Tibial artery (tissue), 4 donors: Measurements from ENCODE around the gene KNDC1.

Experiments used
- DNase-seq, 2 donors: peaks; one replicate each; pipeline ENCODE4 v3.0.0-alpha.2; 2019
- H3K27ac ChIP-seq, 2 donors: fragments of 200-600 bp; sonication (generic) in 1 of 2; 1 replicate in 1 of 2; 2 replicates in 1 of 2; pipeline ENCODE4 v1.5.1; 2018 to 2019; ENCODE audit warnings: mild to moderate bottlenecking in 1 of 2
- H3K27me3 ChIP-seq, 2 donors: fragments of 200-600 bp; sonication (generic) in 1 of 2; one replicate each; pipeline versions ENCODE4 v1.5.1 to v1.6.0; 2016 to 2019
- H3K36me3 ChIP-seq, 3 donors: fragments of 200-600 bp; sonication (generic) in 2 of 3; one replicate each; pipeline ENCODE4 v1.5.1; 2016 to 2019; ENCODE audit warnings: mild to moderate bottlenecking in 2 of 3
- H3K4me1 ChIP-seq, 4 donors: fragments of 200-600 bp; sonication (generic) in 2 of 4; 1 replicate in 3 of 4; 2 replicates in 1 of 4; pipeline ENCODE4 v1.5.1; 2016 to 2019
- H3K4me3 ChIP-seq, 2 donors: fragments of 200-600 bp; sonication (generic) in 1 of 2; 1 replicate in 1 of 2; 2 replicates in 1 of 2; pipeline ENCODE4 v1.5.1; 2018 to 2019; ENCODE audit warnings: mild to moderate bottlenecking in 2 of 2
- H3K9me3 ChIP-seq, 3 donors: fragments of 200-600 bp; sonication (generic) in 1 of 3; one replicate each; pipeline ENCODE4 v1.5.1; 2016 to 2019
- intact Hi-C: fragments of 100-400 bp; cut with DNase I; formaldehyde crosslinking; loops from one replicate; pipeline ENCODE4 v1.15.0; 2023; ENCODE audit warnings: low total_unique reads
- TF ChIP-seq, protein P1 (sequence below), 2 experiments: fragments of 200-600 bp in 1 of 2; fragments of 450-650 bp in 1 of 2; IDR thresholded peaks; one replicate each; pipeline ENCODE4 v1.5.1; 2017 to 2019; ENCODE audit warnings: antibody characterized with exemption in 2 of 2, mild to moderate bottlenecking in 1 of 2, moderate library complexity in 1 of 2

KNDC1 gene

DNA sequence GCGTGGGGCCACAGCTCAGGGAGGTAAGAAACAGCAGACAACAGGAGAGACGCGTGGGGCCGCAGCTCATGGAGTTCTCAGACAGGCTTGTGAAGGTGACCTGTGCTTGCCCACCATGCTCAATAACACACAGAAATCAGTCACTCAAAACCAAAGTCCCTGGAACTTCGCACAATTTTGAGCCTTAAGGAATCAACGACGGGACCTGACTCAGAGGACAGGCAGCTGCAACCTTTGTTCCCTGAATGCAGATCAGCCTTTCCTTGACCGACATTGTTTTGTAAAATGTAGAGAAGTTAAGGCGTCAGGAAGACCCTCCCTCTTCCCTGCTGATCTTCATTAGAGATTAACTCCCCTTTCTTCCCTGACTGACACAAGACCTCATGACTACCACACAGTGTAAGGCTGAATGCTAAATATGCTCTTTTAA is 8.5 kb upstream of the KNDC1 start:
- Histone ChIP-seq H3K4me3 (no peak overlapping the region), H3K36me3 (no peaks in the 10 kb centered on the region), H3K9me3 (peaks cover 0 to 10% (median 8%) of the 10 kb centered on the region in 3 donors), H3K27ac (no peak overlapping the region), H3K4me1 (no peaks in the 10 kb centered on the region), H3K27me3 (peaks cover 0 to 26% of the 10 kb centered on the region in 2 donors)
- peak in 1 of 2 donors; percentile 5 for DNase-seq
- TF ChIP-seq, protein P1, sequence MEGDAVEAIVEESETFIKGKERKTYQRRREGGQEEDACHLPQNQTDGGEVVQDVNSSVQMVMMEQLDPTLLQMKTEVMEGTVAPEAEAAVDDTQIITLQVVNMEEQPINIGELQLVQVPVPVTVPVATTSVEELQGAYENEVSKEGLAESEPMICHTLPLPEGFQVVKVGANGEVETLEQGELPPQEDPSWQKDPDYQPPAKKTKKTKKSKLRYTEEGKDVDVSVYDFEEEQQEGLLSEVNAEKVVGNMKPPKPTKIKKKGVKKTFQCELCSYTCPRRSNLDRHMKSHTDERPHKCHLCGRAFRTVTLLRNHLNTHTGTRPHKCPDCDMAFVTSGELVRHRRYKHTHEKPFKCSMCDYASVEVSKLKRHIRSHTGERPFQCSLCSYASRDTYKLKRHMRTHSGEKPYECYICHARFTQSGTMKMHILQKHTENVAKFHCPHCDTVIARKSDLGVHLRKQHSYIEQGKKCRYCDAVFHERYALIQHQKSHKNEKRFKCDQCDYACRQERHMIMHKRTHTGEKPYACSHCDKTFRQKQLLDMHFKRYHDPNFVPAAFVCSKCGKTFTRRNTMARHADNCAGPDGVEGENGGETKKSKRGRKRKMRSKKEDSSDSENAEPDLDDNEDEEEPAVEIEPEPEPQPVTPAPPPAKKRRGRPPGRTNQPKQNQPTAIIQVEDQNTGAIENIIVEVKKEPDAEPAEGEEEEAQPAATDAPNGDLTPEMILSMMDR (IDR thresholded peaks at IDR 0.05), result no peak
- intact Hi-C loops, result no loop called here

DNA sequence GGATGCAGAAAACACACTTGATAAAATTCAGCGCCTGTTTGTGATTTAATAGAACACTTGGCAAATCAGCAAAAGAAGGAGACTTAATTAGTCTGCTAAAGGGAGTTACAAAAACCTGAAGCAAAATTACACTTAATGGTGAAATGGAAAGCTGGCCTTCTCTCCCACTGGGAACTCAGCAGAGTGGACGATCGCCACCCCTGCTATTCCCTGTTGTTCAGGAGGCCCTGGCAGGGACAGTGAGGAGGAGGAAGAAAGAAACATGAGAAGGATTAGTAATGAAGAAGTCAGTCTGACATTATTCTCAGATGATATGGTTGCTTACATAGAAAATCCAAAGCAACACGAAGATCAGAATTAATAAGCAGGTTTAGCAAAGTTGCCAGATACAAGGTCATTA is 5.6 kb upstream of the KNDC1 start:
- Histone ChIP-seq H3K36me3 (no peaks in the 10 kb centered on the region), H3K27ac (no peak overlapping the region)
- no peak for DNase-seq

DNA sequence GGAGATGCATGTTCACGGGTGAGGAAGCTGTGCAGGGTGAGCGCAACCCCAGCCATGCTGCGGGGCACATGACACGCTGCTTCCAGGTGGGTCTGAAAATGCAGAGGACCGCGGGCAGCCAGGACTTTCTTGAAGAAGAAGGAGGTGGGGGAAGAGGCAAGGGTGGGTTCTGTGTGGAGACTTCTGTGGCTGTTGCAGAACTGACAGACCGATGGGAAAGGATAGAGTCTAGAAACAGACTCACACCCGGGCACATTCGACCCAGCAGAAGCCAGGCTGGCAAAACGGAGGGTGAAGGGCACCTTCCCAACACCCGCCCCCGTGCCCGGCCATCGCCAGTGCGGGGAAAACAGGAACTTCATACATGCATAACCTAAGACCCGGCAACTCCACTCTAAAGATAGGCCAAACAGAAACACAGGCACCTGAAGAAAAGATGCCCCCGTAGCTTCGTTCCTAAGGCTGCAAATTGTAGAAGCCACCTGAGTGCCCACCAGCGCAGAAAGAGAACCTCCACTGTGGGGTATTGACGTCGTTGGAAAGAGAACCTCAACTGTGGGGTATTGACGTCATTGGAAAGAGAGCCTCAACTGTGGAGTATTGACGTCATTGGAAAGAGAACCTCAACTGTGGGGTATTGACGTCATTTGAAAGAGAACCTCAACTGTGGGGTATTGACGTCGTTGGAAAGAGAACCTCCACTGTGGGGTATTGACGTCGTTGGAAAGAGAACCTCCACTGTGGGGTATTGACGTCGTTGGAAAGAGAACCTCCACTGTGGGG is 4.8 kb upstream of the KNDC1 start:
- DNase-seq, result no peak
- H3K36me3 ChIP-seq, result no peaks in the 10 kb centered on the region
- intact Hi-C loops, result no loop called here
- H3K4me1 ChIP-seq, result peaks cover 0 to 8% (median 3%) of the 10 kb centered on the region in 4 donors
- TF ChIP-seq, protein P1 (IDR thresholded peaks at IDR 0.05), result no peak
- H3K27me3 ChIP-seq, result peaks cover 0 to 31% of the 10 kb centered on the region in 2 donors
- H3K4me3 ChIP-seq, result no peak overlapping the region
- H3K9me3 ChIP-seq, result no peaks in the 10 kb centered on the region
- H3K27ac ChIP-seq, result no peak overlapping the region

More for the DNA sequence above, 5.6 kb upstream of the KNDC1 start:
- peaks cover 0 to 26% of the 10 kb centered on the region in 2 donors for H3K27me3 ChIP-seq
- H3K4me1 ChIP-seq, result peaks cover 0 to under 1% (median 0%) of the 10 kb centered on the region in 4 donors
- H3K4me3 ChIP-seq, result no peak overlapping the region
- H3K9me3 ChIP-seq, result no peaks in the 10 kb centered on the region
- TF ChIP-seq, protein P1 (IDR thresholded peaks at IDR 0.05), result no peak
- intact Hi-C loops, result no loop called here

DNA sequence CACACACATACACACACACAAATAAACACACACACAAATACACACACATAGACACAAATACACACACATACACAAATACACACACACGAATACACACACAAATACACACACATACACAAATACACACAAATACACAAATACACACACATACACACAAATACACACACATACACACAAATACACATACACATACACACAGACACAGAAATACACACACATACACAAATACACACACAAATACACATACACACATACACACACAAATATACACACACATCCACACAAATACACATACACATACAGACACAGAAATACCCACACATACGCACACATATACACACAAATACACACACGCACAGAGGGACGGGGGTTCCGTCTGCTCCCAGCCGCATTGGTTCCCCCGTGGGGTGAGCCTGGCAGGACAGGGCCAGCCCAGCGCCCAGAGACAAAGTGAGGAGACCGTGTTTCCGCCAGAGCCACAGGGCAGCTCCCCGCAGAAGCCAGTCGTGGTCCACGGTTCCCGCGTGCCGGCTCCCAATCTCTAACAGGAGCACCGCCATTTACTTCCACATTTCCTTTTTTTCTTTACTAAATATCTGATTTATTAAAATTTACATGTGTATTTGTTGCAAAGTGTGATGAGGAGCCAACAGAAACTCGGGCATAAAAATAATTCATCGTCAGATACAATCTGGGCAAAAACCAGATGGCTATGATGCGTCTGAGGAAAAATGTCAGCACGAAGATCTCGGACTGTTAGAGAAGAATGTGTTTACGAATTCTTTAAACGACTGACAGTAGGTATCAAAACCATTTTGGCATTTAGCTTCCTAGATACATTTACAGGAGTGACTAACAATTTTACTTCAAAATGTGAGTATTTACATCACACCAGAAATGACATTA is 3.1 kb upstream of the KNDC1 start:
- Histone ChIP-seq H3K27me3 (peaks cover 0 to 40% of the 10 kb centered on the region in 2 donors), H3K36me3 (no peaks in the 10 kb centered on the region), H3K4me3 (no peak overlapping the region), H3K4me1 (peaks cover 0 to 25% (median 18%) of the 10 kb centered on the region in 4 donors), H3K9me3 (no peaks in the 10 kb centered on the region), H3K27ac (no peak overlapping the region)
- intact Hi-C loops, result no loop called here
- no peak for DNase-seq
- TF ChIP-seq, protein P1 (IDR thresholded peaks at IDR 0.05), result no peak

DNA sequence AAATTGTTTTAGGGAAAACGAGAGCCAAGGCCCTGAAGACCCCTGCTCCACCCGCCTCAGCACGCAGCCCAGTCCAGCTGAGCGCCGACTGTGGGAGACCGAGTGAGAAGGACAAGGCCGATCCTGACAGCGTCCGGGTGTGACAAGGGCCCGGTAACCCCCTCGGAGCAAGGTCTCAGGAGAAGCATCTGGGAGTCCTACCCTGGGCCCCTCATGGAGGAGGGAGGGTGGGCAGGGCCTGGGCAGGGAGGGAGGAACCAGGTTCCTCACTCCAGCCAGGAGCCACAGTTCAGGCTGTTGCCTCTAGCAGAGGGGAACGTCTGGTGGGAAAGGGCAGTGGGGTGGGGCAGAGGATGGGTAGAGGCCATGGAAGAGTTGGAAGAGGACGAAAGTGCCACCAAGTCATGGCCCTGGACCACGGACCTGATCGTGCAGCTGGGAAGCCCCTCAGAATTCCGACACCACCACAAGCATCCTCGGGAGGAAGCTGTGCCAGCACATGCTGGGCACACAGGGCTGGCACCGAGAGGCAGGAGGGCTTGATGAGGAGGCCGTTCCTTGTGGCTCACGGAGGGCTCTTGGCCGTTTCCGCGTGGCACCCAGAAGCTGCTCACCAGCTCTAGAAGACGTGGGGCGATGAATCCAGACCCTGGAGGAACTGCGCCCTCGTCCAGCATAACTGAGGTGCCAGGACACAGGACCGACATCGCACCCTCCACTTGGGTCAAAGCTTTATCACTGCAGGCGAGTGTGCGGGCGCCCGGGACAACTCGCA is 2.2 kb upstream of the KNDC1 start:
- TF ChIP-seq, protein P1 (IDR thresholded peaks at IDR 0.05), result no peak
- Histone ChIP-seq H3K27me3 (peaks cover 0 to 50% of the 10 kb centered on the region in 2 donors), H3K36me3 (no peaks in the 10 kb centered on the region), H3K27ac (no peak overlapping the region), H3K4me1 (peaks cover 0 to 25% (median 18%) of the 10 kb centered on the region in 4 donors), H3K9me3 (no peaks in the 10 kb centered on the region), H3K4me3 (no peak overlapping the region)
- intact Hi-C loops, result no loop called here
- no peak for DNase-seq
